ENCODE measurements around the gene SLC2A4RG. TPM values are rescaled to one million over a fixed set of nuclear protein-coding genes. Genes with fewer than 3 reads are reported as not detected.

SLC2A4RG gene
- total RNA-seq, 1 donor from 2014 or later = 64.1 TPM

- TF ChIP-seq CTCF (IDR thresholded peaks at IDR 0.05) = no peak
- Histone ChIP-seq H3K36me3 (peaks cover 47% of the 10 kb centered on the region), H3K27ac (no peak overlapping the region), H3K9me3 (no peaks in the 10 kb centered on the region), H3K4me1 (peaks cover 24% of the 10 kb centered on the region), H3K4me3 (no peak overlapping the region), H3K27me3 (no peaks in the 10 kb centered on the region)
- ATAC-seq (no peak), DNase-seq (no peak)
- intact Hi-C loops (cut with DNase I) = no loop called here
Measured at GRCh38 chr20:63705232-63706026, 34.1 kb upstream of the SLC2A4RG start.

- TF ChIP-seq CTCF (IDR thresholded peaks at IDR 0.05) = no peak
- intact Hi-C loops (cut with DNase I) = no loop called here
- DNase-seq (no peak), ATAC-seq (no peak)
- H3K9me3 ChIP-seq = no peaks in the 10 kb centered on the region
- H3K27ac ChIP-seq = peak overlapping the region; percentile 93
- H3K27me3 ChIP-seq = no peaks in the 10 kb centered on the region
- H3K36me3 ChIP-seq = peaks cover 53% of the 10 kb centered on the region
- H3K4me3 ChIP-seq = peak overlapping the region; percentile 75
- peaks cover 24% of the 10 kb centered on the region for H3K4me1 ChIP-seq
Measured at GRCh38 chr20:63706027-63706695, 33.4 kb upstream of the SLC2A4RG start.

GRCh38 chr20:63706852-63707557 is 32.6 kb upstream of the SLC2A4RG start:
- ATAC-seq (peak; percentile 51), DNase-seq (peak; percentile 83)
- intact Hi-C loops (cut with DNase I) = no loop called here
- peak overlapping the region; percentile 93 for H3K27ac ChIP-seq
- TF ChIP-seq CTCF (IDR thresholded peaks at IDR 0.05) = peak; percentile 27
- H3K4me1 ChIP-seq = peaks cover 24% of the 10 kb centered on the region
- H3K4me3 ChIP-seq = peak overlapping the region; percentile 75
- H3K36me3 ChIP-seq = peaks cover 62% of the 10 kb centered on the region
- H3K27me3 ChIP-seq = no peaks in the 10 kb centered on the region
- no peaks in the 10 kb centered on the region for H3K9me3 ChIP-seq

- ATAC-seq = peak; percentile 97
- H3K4me3 ChIP-seq = peak within 1 kb of the TSS; percentile 75
- H3K9me3 ChIP-seq = no peaks in the 10 kb centered on the region
- peaks cover 69% of the 10 kb centered on the region for H3K36me3 ChIP-seq
- H3K27ac ChIP-seq = peak within 1 kb of the TSS; percentile 93
- TF ChIP-seq CTCF (IDR thresholded peaks at IDR 0.05) = no peak
- intact Hi-C loops (cut with DNase I) = no loop called here
- no peaks in the 10 kb centered on the region for H3K27me3 ChIP-seq
- DNase-seq = peak; percentile 96
- H3K4me1 ChIP-seq = peaks cover 24% of the 10 kb centered on the region
Measured at GRCh38 chr20:63707558-63708300, 31.8 kb upstream of the SLC2A4RG start, which contains the start of the genes ARFRP1 and ZGPAT. Gene ARFRP1 (minus strand): TSS chr20:63707976. CDS start chr20:63707091, 885 bp downstream. Gene ZGPAT (plus strand): TSS chr20:63708039. CDS start chr20:63708581, 542 bp downstream.

All from upper lobe of right lung (tissue), 1 donor.